Fibroblast of skin of back (primary cell): ENCODE data around the gene MCF2L. TPM values are rescaled to one million over a fixed set of nuclear protein-coding genes. Genes with fewer than 3 reads are reported as not detected.
A peak's percentile ranks its signal among the peaks of the same experiment; 100 is the strongest.
"Not testable (repeated sequence)": the region's sequence is repeated elsewhere in the genome, so short reads cannot be mapped to it uniquely, and the experiment has no call there.

Experiments used
- DNase-seq: peaks from one replicate; pipeline ENCODE4 v3.0.0-alpha.2; 2013
- polyA plus RNA-seq, 2 experiments: library from polyadenylated mRNA; unstranded; fragments of 120-200 nt; gene quantifications; one replicate each; pipeline ENCODE4 v1.2.1, GENCODE V29; 2013; ENCODE audit not compliant: insufficient read length in 2 of 2

The MCF2L gene, protein sequence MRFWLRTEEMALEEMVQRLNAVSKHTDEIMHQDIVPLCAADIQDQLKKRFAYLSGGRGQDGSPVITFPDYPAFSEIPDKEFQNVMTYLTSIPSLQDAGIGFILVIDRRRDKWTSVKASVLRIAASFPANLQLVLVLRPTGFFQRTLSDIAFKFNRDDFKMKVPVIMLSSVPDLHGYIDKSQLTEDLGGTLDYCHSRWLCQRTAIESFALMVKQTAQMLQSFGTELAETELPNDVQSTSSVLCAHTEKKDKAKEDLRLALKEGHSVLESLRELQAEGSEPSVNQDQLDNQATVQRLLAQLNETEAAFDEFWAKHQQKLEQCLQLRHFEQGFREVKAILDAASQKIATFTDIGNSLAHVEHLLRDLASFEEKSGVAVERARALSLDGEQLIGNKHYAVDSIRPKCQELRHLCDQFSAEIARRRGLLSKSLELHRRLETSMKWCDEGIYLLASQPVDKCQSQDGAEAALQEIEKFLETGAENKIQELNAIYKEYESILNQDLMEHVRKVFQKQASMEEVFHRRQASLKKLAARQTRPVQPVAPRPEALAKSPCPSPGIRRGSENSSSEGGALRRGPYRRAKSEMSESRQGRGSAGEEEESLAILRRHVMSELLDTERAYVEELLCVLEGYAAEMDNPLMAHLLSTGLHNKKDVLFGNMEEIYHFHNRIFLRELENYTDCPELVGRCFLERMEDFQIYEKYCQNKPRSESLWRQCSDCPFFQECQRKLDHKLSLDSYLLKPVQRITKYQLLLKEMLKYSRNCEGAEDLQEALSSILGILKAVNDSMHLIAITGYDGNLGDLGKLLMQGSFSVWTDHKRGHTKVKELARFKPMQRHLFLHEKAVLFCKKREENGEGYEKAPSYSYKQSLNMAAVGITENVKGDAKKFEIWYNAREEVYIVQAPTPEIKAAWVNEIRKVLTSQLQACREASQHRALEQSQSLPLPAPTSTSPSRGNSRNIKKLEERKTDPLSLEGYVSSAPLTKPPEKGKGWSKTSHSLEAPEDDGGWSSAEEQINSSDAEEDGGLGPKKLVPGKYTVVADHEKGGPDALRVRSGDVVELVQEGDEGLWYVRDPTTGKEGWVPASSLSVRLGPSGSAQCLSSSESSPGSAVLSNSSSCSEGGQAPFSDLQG
- polyA plus RNA-seq (2013, experiment 1 of 2; ENCODE audit: insufficient read length) = 1.4 TPM
- 1.5 TPM for polyA plus RNA-seq (2013, experiment 2 of 2; ENCODE audit: insufficient read length)

- DNase-seq = peak; percentile 12
Measured at GRCh38 chr13:112968910-112969691, at the start of gene MCF2L. Gene MCF2L, plus strand, starts transcription at chr13:112969214. Its CDS starts 166 bp downstream, at chr13:112969380.

- no peak for DNase-seq
Measured at GRCh38 chr13:112923962-112924361, 45.1 kb upstream of the MCF2L start.

GRCh38 chr13:112924365-112924764, 44.6 kb upstream of the MCF2L start:
- DNase-seq = no peak

- no peak for DNase-seq
Measured at GRCh38 chr13:112926003-112926402, 43.0 kb upstream of the MCF2L start.

- DNase-seq = no peak
Measured at GRCh38 chr13:112926993-112927392, 42.0 kb upstream of the MCF2L start.

GRCh38 chr13:112928020-112928971, 40.7 kb upstream of the MCF2L start:
- DNase-seq = no peak

DNA sequence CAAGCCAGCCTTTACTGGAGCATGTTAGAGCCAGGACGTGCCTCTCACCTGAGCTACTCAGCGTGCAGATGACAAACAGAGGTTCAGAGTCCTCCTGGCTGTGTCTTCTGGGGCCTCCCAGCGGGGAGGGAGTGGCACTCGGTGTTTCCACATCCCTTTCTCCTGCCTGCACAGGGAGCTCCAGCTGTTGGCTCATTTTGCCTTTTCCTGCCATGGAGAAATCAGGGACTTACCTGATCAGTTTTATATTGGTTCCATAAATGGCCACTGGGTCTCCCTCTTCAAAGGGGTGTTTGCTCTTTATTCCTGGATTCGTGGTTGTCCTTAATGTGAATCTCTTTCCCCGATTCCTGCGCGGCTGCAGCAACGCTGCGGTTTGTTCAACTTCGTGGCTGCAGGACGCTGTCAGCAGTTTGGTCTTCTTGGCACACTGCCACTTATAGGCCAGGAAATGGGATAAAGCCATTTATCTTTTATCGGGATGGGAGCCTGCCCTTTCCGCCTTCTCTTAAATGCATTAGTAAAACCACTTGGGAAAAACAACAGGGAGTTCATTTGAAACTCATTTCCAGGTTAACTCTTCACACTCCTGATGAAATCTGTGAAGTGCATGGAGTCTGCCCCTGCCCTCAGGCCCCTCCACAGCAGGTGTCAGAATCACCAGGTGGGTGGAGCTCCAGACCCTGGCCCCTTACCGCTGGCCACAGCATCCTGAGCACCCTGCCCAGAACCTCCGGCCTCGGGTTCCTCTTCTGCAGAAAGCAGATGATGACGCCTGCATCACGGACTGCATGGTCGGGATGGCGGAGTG, 39.8 kb upstream of the MCF2L start:
- DNase-seq = peak; percentile 29

GRCh38 chr13:112929783-112930055, 39.3 kb upstream of the MCF2L start:
- DNase-seq = no peak

DNA sequence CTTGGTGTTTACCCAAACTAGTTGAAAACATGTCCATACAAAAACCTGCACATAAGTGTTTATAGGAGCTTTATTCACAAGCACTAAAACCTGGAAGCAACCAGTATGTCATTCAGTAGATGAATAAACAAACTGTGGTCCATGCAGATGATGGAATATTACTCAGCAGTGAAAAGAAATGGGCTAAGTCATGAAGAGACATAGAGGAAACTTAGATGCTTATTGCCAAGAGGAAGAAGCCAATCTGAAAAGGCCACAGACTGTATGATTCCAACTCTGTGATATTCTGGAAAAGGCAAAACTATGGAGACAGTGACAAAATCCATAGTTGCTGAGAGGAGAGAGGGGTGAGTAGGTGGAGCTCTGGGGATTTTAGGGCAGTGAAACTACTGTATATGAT, 38.8 kb upstream of the MCF2L start:
- DNase-seq = no peak

DNA sequence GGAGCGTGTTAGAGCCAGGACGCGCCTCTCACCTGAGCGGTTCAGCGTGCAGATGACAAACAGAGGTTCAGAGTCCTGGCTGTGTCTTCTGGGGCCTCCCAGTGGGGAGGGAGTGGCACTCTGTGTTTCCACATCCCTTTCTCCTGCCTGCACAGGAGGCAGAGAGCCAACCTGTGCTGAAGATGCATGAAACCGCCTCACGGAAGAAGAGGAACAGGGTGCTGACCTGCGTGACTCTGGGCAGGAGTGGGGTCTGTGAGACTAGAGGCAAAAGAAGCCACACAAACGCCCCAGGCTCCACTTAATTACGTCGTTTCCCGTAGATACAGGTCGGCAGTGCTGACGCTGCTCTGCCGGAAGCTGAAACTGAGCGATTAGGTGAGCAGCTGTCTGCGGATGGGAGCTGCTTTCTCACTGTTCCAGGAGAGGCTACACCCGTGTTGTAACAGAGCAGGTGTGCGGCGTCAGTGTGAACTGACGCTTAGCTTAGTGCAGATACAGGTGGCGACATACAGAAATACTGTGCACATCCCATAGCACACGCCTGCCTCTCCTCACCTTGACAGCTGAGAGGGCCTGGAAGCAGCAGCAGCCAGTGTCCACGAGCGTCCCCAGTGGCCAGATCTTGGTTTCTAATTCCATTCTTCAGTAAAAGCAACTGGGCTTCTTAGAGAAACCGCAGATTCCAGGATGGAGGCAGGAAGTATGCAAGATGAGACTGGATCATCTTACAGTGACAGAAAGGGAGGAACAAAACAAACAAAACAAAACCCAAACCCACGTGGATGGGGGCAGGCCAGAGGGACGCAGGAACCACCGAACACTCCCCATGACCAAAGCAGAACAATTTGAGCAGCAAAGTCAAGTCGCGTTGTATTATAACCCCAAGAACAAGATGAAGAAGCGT, 37.7 kb upstream of the MCF2L start:
- DNase-seq = peak; percentile 70

DNA sequence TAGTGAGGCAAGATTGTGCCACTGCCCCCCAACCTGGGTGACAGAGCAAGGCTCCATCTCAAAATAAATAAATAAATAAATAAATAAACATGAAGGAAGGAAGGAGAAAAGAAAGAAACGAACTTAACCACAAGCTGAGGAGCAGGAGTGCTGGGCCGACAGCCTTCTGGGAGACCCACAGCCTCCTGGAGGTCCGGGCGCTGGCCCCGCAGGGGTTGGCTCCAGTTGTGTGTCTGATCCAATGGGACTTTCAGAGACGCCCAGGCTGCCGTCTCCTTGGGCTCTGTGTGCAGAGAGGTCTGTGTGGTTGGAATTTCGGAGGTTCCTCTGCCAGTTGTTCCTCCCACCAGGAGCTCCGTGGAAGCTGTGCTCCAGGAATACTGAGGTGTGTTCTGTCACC, 36.0 kb upstream of the MCF2L start:
- no peak for DNase-seq

DNA sequence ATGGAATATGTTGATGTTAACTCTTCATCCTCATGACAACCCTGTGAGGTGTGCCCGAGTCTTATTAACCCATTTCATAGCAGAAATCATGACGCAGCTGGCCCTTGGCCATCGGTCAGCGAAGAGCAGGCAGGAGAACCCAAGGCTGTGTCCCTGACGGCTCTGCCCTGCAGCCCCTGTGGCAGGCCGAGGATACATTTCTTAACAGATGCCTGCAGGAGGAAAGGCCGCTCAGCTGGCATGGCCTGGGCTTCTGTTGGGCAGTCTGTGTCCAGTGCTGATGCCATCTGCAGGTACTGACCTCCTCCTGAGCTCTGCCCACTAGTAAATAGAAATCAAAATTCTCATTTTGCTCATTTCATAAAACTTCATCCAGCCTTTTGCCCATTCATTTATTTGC, 35.4 kb upstream of the MCF2L start:
- no peak for DNase-seq

GRCh38 chr13:112934078-112934477, 34.9 kb upstream of the MCF2L start:
- no peak for DNase-seq

DNA sequence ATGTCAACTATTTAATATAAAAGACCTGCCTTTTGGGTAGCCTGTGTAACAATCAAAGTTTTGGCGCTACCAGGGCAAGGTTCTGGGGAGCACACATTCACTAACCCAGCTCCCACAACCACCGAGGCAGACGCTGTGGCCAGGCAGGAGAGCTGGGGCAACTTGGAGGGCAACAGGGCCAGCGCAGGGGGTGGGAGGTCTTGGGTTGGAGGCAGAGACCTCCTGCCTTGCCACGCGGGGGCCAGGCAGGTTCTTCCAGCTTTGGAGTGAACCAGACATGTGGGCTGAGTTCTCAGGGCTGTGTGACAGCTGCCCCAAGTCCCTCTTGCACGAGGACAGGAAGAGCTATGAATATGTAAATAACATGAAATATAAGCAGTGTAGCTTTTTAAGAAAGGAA, 30.3 kb upstream of the MCF2L start:
- DNase-seq = no peak

GRCh38 chr13:112940236-112940635, 28.8 kb upstream of the MCF2L start:
- DNase-seq = no peak

DNA sequence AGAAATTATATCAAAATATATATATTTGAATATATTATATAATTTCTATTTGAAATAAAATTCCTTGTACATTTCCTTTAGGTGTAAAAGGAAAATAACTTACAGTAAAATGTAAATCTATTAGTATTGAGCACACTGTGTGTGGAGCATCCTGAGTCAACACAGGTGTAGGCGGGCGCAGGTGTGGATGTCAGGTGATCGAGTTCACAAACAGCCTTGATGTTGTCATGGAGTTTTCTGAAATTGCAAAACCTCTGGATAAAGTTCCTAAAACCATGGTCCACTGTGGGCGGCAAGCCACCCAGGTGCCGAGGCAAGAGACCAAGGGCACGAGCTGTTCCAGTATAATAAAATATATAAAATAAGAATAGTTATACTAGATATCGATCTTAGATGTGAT, 27.7 kb upstream of the MCF2L start:
- DNase-seq = no peak

- not testable (repeated sequence) for DNase-seq
Measured at GRCh38 chr13:112941765-112942164, 27.2 kb upstream of the MCF2L start.

DNA sequence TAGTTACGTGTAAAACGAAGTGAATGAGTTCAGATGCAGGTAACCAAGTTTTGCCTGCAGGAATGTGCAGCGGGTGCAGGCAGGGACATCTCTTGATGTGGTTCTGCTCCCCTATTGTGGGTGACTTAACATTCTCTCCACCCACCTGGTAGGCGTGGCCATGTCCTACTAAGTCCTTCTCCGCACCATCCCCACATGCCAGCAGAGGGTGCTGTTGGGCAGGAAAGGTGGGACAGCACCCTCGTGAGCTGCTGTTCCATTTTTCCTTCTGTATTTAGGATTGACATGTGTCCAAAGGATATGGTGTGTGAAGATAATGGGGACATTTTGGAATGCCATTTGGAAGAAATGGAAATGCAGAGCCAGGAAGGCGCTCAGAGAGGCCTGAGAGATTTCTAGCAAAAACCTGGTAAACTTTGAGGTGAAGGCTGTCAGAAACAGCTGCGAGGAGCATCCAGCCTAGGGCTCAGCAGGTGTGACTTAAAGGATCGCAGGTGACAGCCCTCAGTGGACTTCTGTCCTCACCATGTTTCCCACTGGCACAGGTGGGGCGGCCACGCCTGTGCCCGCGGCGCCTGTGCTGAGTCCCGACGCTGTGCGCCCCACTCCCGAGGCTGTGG, 26.2 kb upstream of the MCF2L start:
- peak; percentile 90 for DNase-seq
